KMS-11 (cell line): ENCODE measurements around the gene DAD1.
"Not testable (repeated sequence)": the region's sequence is repeated elsewhere in the genome, so short reads cannot be mapped to it uniquely, and the experiment has no call there.

Experiments
- H2AFZ ChIP-seq: fragments of 200-600 bp; sonication (generic); 2 replicates; pipeline ENCODE4 v1.6.1; 2016; ENCODE audit warnings: antibody characterized with exemption, mixed run types, low read depth
- H3K27ac ChIP-seq: fragments of 200-600 bp; sonication (generic); 2 replicates; pipeline ENCODE4 v1.6.1; 2016; ENCODE audit warnings: mild to moderate bottlenecking, mixed run types
- H3K27me3 ChIP-seq: fragments of 200-600 bp; sonication (generic); 2 replicates; pipeline ENCODE4 v1.6.1; 2017; ENCODE audit warnings: mild to moderate bottlenecking, low read depth, mixed run types, moderate library complexity; ENCODE audit not compliant: insufficient read depth
- H3K36me3 ChIP-seq: fragments of 200-600 bp; sonication (generic); 2 replicates; pipeline ENCODE4 v1.6.1; 2017; ENCODE audit warnings: mild to moderate bottlenecking, mixed run types; ENCODE audit not compliant: insufficient read depth
- H3K4me1 ChIP-seq: fragments of 200-600 bp; sonication (generic); 2 replicates; pipeline ENCODE4 v1.6.1; 2016; ENCODE audit warnings: mild to moderate bottlenecking, low read depth, mixed run types; ENCODE audit not compliant: poor library complexity, severe bottlenecking
- H3K4me2 ChIP-seq: fragments of 200-600 bp; sonication (generic); 2 replicates; pipeline ENCODE4 v1.7.0; 2016; ENCODE audit warnings: mild to moderate bottlenecking, mixed run types
- H3K4me3 ChIP-seq: fragments of 200-600 bp; sonication (generic); IDR thresholded peaks from 2 replicates; pipeline ENCODE4 v1.6.1; 2017; ENCODE audit warnings: low read depth, low read length, mixed read lengths; ENCODE audit not compliant: insufficient read depth
- H3K79me2 ChIP-seq: fragments of 200-600 bp; sonication (generic); 2 replicates; pipeline ENCODE4 v1.6.1; 2016; ENCODE audit warnings: low read depth, mixed run types; ENCODE audit not compliant: insufficient read depth
- H3K9ac ChIP-seq: fragments of 200-600 bp; sonication (generic); 2 replicates; pipeline ENCODE4 v1.6.1; 2016; ENCODE audit warnings: mild to moderate bottlenecking, mixed run types
- H4K20me1 ChIP-seq: fragments of 200-600 bp; sonication (generic); 2 replicates; pipeline ENCODE4 v1.6.1; 2016; ENCODE audit warnings: mild to moderate bottlenecking, mixed run types; ENCODE audit not compliant: insufficient read depth
- CTCF ChIP-seq: fragments of 200-600 bp; sonication (generic); conservative IDR thresholded peaks from 2 replicates; pipeline ENCODE4 v1.6.1; 2017; ENCODE audit warnings: low read depth, mild to moderate bottlenecking, antibody characterized with exemption, low read length, moderate library complexity, mixed read lengths

The DAD1 gene

GRCh38 chr14:22545842-22546721, 42.9 kb downstream of the DAD1 start:
- Histone ChIP-seq H3K4me3 (no peak overlapping the region), H3K36me3 (no peaks in the 10 kb centered on the region), H3K4me2 (no peak overlapping the region), H2AFZ (no peak overlapping the region), H3K27ac (no peak overlapping the region), H3K27me3 (no peaks in the 10 kb centered on the region), H3K4me1 (peaks cover 36% of the 10 kb centered on the region), H4K20me1 (no peaks in the 10 kb centered on the region), H3K9ac (no peak overlapping the region), H3K79me2 (no peaks in the 10 kb centered on the region)
- no peak for TF ChIP-seq CTCF

GRCh38 chr14:22544881-22545420, 44.1 kb downstream of the DAD1 start:
- Histone ChIP-seq H2AFZ (no peak overlapping the region), H3K36me3 (no peaks in the 10 kb centered on the region), H4K20me1 (no peaks in the 10 kb centered on the region), H3K4me1 (peaks cover 28% of the 10 kb centered on the region), H3K4me3 (no peak overlapping the region), H3K27ac (no peak overlapping the region), H3K27me3 (no peaks in the 10 kb centered on the region), H3K79me2 (no peaks in the 10 kb centered on the region), H3K4me2 (no peak overlapping the region), H3K9ac (no peak overlapping the region)
- no peak for TF ChIP-seq CTCF

- Histone ChIP-seq H3K79me2 (no peaks in the 10 kb centered on the region), H3K4me1 (peaks cover 26% of the 10 kb centered on the region), H3K27ac (no peak overlapping the region), H3K9ac (no peak overlapping the region), H3K36me3 (no peaks in the 10 kb centered on the region), H3K27me3 (no peaks in the 10 kb centered on the region), H2AFZ (no peak overlapping the region), H3K4me3 (no peak overlapping the region), H4K20me1 (no peaks in the 10 kb centered on the region), H3K4me2 (no peak overlapping the region)
- no peak for TF ChIP-seq CTCF
Measured at GRCh38 chr14:22544406-22544805, 44.6 kb downstream of the DAD1 start.

GRCh38 chr14:22543570-22544357, 45.3 kb downstream of the DAD1 start:
- H2AFZ ChIP-seq, H3K27me3 ChIP-seq, H4K20me1 ChIP-seq, H3K4me3 ChIP-seq, H3K27ac ChIP-seq, H3K9ac ChIP-seq, H3K79me2 ChIP-seq, H3K36me3 ChIP-seq, H3K4me2 ChIP-seq: not testable (repeated sequence)
- peaks cover 19% of the 10 kb centered on the region for H3K4me1 ChIP-seq
